Globus pallidus (tissue), 1 donor: ENCODE results near the gene CCSER1.

Experiments used
- DNase-seq: peaks from one replicate; pipeline ENCODE4 v3.0.0-alpha.2; 2015; ENCODE audit warnings: low spot score

Gene CCSER1

DNA sequence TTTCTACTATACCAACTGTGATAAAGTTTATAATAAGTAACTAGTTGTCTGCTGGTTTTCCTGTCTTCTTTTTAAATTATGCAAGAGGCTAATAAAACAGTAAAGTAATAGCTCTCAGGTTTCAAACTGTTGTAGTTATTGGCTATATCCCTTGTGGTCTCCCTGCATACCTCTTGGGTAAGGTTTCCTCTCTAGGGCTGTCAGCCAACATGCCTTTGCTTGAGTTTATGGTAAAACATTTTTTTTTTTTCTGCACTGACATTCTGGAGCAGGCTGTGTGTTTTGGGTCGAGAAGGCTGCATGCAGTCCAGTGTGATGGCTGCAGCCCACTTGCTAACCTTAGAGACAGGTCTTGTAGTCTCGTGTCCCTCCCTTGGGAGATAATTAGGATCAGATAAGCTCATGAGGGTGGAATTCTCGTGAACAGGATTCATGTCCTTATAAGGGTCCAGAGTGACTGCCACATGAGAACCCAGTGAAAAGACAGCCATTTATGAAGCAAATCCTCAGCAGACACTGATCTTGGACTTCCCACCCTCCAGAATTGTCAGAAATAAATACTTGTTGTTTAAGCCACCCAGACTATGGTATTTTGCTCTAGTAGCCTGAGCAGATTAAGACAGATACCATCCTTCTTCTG is 831.2 kb downstream of the CCSER1 start:
- DNase-seq = no peak

GRCh38 chr4:90960433-90960832 is 833.2 kb downstream of the CCSER1 start:
- DNase-seq = no peak

DNA sequence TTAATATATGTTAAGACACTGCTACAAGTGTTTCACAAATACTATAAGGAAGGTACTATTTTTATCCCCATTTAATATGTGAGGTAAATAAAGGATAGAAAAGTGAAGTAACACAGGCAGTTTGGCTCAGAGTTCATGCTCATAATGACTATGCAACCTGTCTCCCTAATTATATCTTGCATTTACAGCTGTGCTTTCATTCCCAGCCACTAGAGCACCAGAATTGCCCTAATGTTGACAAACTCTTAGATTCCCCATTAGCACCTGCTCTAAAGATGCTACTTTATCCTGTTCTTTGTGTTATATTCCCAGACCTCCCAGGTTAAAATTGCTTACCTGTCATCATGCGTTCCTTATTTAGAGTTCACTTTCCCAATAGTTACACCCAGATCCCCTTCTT is 833.6 kb downstream of the CCSER1 start:
- DNase-seq = no peak

- no peak for DNase-seq
Measured at GRCh38 chr4:90970021-90970420, 842.8 kb downstream of the CCSER1 start.

GRCh38 chr4:90977726-90978125 is 850.5 kb downstream of the CCSER1 start:
- DNase-seq = no peak

DNA sequence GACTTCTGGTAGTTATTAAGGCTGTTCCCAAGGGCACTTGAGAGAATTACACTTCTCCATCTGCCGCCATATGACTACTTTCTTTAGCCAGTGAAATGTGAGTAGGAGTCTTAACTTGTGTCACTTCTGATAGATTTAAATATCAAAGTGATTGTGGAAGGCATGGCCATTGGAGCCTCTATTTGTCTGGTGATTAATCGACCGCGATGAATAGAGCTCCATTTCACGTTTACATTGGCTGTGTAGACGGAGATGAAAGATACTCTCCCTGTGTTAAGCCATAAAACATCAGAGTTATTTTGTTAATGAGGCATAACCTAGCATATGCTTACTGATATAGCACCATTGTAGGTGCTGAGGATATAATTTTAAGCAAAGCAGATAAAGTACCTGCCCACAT is 852.4 kb downstream of the CCSER1 start:
- DNase-seq = no peak

- no peak for DNase-seq
Measured at GRCh38 chr4:90982813-90983212, 855.6 kb downstream of the CCSER1 start.

GRCh38 chr4:90990284-90990683 is 863.1 kb downstream of the CCSER1 start:
- no peak for DNase-seq

DNA sequence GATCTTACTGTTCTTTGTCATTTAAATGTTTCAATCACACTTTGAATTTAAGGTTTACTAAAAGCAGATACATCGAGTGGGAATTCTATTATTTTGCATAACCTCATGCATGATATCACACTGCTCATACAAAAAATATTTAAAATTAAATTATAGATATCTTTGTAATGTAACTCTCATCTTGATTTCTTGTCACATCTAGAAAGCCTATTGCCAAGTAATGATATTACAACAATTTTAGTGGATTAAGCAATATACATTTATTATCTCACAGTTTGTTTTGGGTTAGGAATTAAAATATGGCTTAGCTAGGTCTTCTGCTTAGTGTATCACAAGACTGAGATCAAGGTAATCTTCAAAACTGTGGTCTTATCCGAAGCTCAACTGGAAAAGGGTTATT is 865.0 kb downstream of the CCSER1 start:
- DNase-seq = no peak

- DNase-seq = no peak
Measured at GRCh38 chr4:90994851-90995574, 867.8 kb downstream of the CCSER1 start.

DNA sequence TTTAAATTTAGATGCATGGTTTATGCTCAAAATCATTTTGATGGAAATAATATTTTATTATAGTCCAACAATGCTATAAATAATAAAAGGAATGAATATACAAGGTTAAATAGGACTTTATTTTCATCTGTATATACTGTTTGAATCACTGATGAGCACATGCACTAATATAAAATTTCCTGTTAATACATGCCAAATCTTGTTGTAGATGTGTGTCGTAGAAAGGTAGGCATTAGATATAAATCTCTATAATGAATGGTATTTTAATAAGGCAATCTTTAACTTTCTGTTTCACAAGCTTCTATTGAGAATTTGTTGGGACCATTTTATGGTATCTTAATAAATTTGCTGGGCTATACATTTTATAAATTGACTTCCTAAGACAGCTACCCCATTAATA is 868.8 kb downstream of the CCSER1 start:
- DNase-seq = no peak

- no peak for DNase-seq
Measured at GRCh38 chr4:90996813-90997212, 869.6 kb downstream of the CCSER1 start.

- DNase-seq = no peak
Measured at GRCh38 chr4:91015861-91016260, 888.7 kb downstream of the CCSER1 start.

DNA sequence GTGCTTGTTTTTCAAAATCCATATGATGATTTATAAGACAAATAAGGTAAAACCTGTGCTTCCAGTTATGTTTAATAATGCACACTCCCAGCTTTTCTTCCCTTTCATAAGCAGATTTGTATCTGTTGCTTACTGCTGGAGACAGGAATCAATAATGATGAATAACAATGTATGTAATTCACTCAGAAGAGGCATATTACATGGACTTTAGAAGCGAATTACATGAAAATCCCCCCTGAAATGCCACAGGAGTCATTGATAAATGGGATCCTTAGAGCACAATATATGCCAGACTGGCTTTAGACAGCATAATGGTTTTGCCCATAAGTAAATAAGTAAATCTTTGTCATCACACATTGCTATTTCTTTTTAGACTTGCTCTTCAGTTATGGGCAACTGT is 892.3 kb downstream of the CCSER1 start:
- no peak for DNase-seq

DNA sequence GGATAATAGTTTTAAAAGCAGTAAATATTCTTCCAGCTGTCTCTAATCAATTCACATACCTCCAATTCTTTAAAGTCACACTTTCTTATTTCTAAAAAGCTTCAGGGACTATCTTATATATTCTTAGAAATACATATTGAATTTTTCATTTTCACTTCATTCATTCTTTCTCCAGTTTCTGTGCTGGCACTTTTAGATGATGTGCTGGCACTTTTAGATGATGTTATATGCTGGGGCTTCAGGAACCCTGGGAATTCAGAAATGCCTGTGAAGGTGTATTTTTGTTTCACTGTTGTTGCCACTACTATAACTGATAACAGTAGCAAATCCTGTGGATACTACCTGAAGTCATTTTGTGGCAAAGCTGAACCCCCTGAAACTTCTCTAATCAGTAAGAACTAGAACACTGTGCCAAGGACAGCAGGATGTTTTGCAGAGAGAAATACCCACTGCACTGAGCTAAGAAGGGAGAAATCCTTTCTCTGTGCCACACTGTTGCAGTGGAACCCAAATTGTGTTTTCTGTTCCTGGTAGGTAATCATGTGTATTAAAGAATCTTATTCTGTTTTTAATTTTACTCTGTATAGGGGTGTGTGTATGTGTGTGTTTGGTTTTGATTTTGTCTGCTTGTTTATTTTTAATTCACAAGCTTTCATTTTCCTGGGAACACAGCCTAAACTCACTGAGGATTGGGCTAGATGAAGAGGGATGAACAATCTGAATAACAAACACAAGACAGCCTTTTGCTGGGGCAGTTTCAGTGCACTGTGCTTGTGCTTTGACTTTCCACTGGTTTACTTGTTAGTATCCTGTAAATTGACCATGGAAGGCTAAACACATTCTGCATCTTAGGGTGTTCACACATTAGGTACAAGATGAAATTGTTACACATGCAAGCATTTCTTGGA is 898.3 kb downstream of the CCSER1 start:
- no peak for DNase-seq

DNA sequence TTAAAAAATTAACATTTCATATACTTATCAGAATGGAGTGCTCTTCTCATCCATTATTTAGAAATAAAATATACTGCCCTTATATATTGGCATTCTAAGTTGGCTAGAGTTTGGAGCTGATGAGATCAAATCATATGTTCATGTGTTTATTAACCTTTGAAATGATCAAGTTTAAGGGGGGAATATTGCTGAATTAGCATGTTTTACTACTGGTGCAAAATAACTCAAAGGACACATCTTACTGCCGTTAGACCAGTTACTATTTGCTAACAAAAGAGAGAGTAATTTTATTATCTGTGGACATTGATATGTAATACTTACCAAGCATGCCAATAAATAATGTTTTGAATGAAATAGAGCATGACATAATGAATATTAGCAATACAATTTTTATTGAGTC is 901.0 kb downstream of the CCSER1 start:
- no peak for DNase-seq

- DNase-seq = no peak
Measured at GRCh38 chr4:91031761-91032160, 904.6 kb downstream of the CCSER1 start.

DNA sequence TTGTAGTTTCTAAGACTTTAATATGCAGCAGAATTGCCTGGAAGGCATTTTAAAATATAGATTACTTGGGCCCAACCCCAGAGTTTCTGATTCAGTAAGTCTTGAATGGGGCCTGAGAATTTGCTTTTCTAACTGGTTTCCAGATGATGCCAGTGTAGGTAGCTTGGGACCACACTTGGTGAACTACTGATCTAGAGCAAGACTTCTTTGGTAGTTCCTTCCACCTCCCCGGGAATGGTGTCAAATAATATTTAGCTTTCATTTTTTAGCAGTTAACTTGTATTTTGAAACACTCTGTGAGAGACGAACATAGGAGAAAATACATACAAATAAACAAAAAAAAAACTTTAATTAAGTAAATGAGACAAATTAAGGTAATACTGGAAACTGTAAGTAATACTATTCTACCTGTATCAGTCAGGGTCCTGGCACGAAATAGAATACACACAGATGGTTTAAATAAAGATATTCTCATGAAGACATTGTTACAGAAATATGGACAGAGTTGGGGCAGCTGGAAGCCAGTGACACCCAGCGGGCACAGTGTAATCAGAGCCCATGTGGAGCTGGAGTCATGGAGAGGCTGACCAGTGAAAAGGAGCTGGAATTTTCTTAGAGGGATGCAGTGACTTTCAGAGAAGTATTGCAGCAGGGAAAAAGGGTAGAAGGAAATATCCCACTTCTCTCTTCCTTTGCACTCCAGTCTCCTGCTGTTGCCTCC is 905.7 kb downstream of the CCSER1 start:
- no peak for DNase-seq

DNA sequence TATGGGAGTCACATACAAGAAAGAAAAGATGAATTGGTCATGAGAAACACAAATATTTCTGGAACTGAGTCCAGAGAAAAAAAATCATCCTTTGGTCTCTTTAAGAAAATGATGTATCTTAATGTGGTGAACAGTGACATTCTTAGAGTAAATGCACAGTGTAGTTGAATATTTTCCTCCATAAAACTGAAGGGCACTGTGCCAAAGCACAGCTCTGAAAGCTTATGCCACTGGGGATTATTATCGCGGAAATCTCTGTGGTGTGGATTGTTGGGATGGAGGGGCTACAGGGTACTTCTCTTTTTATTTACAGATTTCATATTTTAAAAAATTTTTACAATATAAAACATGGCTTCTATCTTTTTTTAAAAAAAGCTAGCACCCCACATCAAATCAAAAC is 908.1 kb downstream of the CCSER1 start:
- no peak for DNase-seq

DNA sequence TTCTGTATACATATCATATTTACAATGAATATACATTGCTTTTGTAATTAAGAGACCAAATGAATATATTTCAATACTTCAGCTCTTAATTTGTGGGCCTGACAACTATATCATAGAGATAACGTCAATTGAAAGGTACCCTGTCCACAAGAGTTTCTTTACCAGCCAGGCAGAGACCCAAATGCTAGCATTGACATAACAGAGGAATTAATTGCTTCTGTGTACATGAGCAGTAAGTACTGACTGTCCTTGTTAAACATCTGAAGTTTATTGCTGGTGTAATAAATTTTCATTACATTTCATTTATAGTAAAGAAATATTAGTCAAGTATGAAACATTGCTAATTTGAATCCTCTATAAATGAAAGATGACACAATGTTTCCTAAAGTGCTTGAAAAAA is 910.8 kb downstream of the CCSER1 start:
- no peak for DNase-seq

DNA sequence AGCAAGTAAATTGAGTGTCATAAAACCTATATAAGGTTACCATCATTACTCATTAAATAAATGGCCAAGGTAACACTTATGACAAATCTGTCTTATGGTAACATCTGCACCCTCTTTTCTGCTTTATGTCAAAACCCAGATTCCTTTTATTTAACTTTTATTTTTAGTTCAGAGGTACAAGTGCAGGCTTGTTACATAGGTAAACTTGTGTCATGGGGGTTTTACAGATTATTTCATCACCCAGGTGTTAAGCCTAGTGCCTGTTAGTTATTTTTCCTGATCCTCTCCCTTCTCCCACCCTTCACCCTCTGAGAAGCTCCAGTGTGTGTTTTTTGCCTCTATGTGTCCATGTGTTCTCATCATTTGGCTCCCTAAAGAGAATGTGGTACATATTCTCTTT is 930.7 kb downstream of the CCSER1 start:
- no peak for DNase-seq

DNA sequence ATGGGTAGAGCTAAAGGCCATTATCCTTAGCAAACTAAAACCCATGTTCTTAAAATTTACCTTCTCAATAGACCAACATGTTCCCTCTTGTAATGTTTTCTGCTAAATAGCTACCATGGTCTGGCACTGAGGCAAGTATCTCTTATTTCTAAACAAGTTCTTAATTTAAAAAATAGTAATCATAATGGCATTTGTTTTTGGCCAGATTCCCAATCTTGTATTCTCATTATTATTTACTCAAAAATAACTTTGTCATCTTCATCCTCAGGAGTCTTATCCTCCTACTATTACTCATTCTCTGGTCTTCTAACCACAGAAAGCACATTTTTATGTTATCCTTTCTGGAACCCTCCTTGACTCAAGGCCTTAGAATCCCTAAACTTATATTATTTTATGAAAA is 931.2 kb downstream of the CCSER1 start:
- no peak for DNase-seq
